ENCODE data around the gene GCSAML. TPM values are rescaled to one million over a fixed set of nuclear protein-coding genes. Genes with fewer than 3 reads are reported as not detected.

Gene GCSAML
- polyA plus RNA-seq, 3 donors, result 0.16 TPM; not detected in 2

- WGBS (ENCODE audit: insufficient coverage), result 87% methylated on average over 35 of the region's 41 CpGs
- peaks cover 12% of the 10 kb centered on the region for H3K4me1 Mint-ChIP-seq
- H3K27ac Mint-ChIP-seq, result peak overlapping the region in 1 of 7 donors; percentile 42
- no peaks in the 10 kb centered on the region for H3K36me3 Mint-ChIP-seq
- Histone ChIP-seq H3K27me3 (ENCODE audit: control insufficient read depth in 2 of 2, insufficient read depth in 2 of 2, low read length in 2 of 2) (no peaks in the 10 kb centered on the region), H2AFZ (ENCODE audit: insufficient read depth, low read depth, low read length, poor library complexity, severe bottlenecking) (peak overlapping the region; percentile 48), H3K36me3 (replicated peaks in 1 of 2; ENCODE audit: control insufficient read depth in 1 of 2, insufficient read depth in 2 of 2, low read length in 2 of 2) (no peaks in the 10 kb centered on the region), H3K4me1 (ENCODE audit: control insufficient read depth in 1 of 2, insufficient read depth in 2 of 2, low read length in 2 of 2) (peaks cover 9 to 12% of the 10 kb centered on the region in 2 donors), H3K9ac (ENCODE audit: insufficient read depth, low read length, poor library complexity, severe bottlenecking) (peak overlapping the region; percentile 51), H3K79me2 (ENCODE audit: insufficient read depth, low read length) (no peaks in the 10 kb centered on the region), H3K27ac (ENCODE audit: low read depth in 1 of 2, low read length in 2 of 2) (no peak overlapping the region), H4K20me1 (ENCODE audit: insufficient read depth, low read length) (no peaks in the 10 kb centered on the region), H3K9me3 (replicated peaks in 1 of 2; ENCODE audit: control insufficient read depth in 1 of 2, insufficient read depth in 1 of 2, low read length in 2 of 2) (no peaks in the 10 kb centered on the region), H3K4me2 (replicated peaks; ENCODE audit: extremely low read depth, low read length, poor library complexity, severe bottlenecking) (peak overlapping the region; percentile 45), H3K4me3 (replicated peaks in 1 of 3; ENCODE audit: low read depth in 2 of 3, low read length in 3 of 3) (peak overlapping the region in 1 of 3 experiments; percentile 47)
- H3K9me3 Mint-ChIP-seq, result peaks cover 0 to 2% (median 0%) of the 10 kb centered on the region in 7 donors
- intact Hi-C loops (cut with micrococcal nuclease), result no loop called here
- peaks cover 0 to 4% (median 0%) of the 10 kb centered on the region in 3 donors for H3K27me3 Mint-ChIP-seq (ENCODE audit: low read depth in 3 of 3)
- TF ChIP-seq, protein P1, sequence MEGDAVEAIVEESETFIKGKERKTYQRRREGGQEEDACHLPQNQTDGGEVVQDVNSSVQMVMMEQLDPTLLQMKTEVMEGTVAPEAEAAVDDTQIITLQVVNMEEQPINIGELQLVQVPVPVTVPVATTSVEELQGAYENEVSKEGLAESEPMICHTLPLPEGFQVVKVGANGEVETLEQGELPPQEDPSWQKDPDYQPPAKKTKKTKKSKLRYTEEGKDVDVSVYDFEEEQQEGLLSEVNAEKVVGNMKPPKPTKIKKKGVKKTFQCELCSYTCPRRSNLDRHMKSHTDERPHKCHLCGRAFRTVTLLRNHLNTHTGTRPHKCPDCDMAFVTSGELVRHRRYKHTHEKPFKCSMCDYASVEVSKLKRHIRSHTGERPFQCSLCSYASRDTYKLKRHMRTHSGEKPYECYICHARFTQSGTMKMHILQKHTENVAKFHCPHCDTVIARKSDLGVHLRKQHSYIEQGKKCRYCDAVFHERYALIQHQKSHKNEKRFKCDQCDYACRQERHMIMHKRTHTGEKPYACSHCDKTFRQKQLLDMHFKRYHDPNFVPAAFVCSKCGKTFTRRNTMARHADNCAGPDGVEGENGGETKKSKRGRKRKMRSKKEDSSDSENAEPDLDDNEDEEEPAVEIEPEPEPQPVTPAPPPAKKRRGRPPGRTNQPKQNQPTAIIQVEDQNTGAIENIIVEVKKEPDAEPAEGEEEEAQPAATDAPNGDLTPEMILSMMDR (IDR thresholded peaks at IDR 0.05), result no peak
- no peak for DNase-seq
- peak overlapping the region in 1 of 2 donors; percentile 23 for H3K4me3 Mint-ChIP-seq
Observed at GRCh38 chr1:247530785-247531184, 18.1 kb upstream of the GCSAML start.

GRCh38 chr1:247531937-247532336, 17.0 kb upstream of the GCSAML start:
- Mint-ChIP-seq H3K27ac (no peak overlapping the region), H3K4me1 (peaks cover 12% of the 10 kb centered on the region), H3K27me3 (ENCODE audit: low read depth in 3 of 3) (peaks cover 0 to 4% (median 2%) of the 10 kb centered on the region in 3 donors), H3K4me3 (no peak overlapping the region), H3K9me3 (peaks cover 0 to 2% (median 0%) of the 10 kb centered on the region in 7 donors), H3K36me3 (no peaks in the 10 kb centered on the region)
- H3K9me3 ChIP-seq (replicated peaks in 1 of 2; ENCODE audit: control insufficient read depth in 1 of 2, insufficient read depth in 1 of 2, low read length in 2 of 2), result no peaks in the 10 kb centered on the region
- no peaks in the 10 kb centered on the region for H3K27me3 ChIP-seq (ENCODE audit: control insufficient read depth in 2 of 2, insufficient read depth in 2 of 2, low read length in 2 of 2)
- intact Hi-C loops (cut with micrococcal nuclease), result no loop called here
- DNase-seq, result no peak
- H4K20me1 ChIP-seq (ENCODE audit: insufficient read depth, low read length), result no peaks in the 10 kb centered on the region
- H3K9ac ChIP-seq (ENCODE audit: insufficient read depth, low read length, poor library complexity, severe bottlenecking), result no peak overlapping the region
- no peak overlapping the region for H3K4me3 ChIP-seq (replicated peaks in 1 of 3; ENCODE audit: low read depth in 2 of 3, low read length in 3 of 3)
- H3K4me2 ChIP-seq (replicated peaks; ENCODE audit: extremely low read depth, low read length, poor library complexity, severe bottlenecking), result no peak overlapping the region
- H3K36me3 ChIP-seq (replicated peaks in 1 of 2; ENCODE audit: control insufficient read depth in 1 of 2, insufficient read depth in 2 of 2, low read length in 2 of 2), result no peaks in the 10 kb centered on the region
- TF ChIP-seq, protein P1 (IDR thresholded peaks at IDR 0.05), result no peak
- H3K4me1 ChIP-seq (ENCODE audit: control insufficient read depth in 1 of 2, insufficient read depth in 2 of 2, low read length in 2 of 2), result peaks cover 9 to 12% of the 10 kb centered on the region in 2 donors
- no peaks in the 10 kb centered on the region for H3K79me2 ChIP-seq (ENCODE audit: insufficient read depth, low read length)
- 96% methylated on average over 5 of the region's 8 CpGs for WGBS (ENCODE audit: insufficient coverage)
- no peak overlapping the region for H2AFZ ChIP-seq (ENCODE audit: insufficient read depth, low read depth, low read length, poor library complexity, severe bottlenecking)
- no peak overlapping the region for H3K27ac ChIP-seq (ENCODE audit: low read depth in 1 of 2, low read length in 2 of 2)
